Measurements from ENCODE around the gene FBXW8.

DNA sequence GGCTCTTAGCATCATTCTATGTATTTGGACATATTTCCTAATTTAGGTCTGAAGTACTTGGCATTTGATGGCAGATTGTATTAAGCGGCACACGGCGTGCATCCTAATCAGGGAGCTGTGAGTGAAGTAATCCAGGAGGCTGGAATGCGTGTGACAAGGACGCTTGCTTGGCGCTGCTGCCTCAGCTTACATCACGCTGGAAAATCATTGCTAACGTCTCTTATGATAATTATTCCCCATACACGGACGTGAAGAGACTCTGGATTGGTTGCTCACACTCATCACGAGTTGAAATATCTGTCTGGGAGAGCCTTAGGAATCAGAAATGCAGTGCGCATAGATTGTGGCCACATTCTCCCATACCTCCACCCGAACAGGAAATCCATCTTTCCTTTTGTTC, 85.3 kb downstream of the FBXW8 start:
- TF ChIP-seq, protein P1, sequence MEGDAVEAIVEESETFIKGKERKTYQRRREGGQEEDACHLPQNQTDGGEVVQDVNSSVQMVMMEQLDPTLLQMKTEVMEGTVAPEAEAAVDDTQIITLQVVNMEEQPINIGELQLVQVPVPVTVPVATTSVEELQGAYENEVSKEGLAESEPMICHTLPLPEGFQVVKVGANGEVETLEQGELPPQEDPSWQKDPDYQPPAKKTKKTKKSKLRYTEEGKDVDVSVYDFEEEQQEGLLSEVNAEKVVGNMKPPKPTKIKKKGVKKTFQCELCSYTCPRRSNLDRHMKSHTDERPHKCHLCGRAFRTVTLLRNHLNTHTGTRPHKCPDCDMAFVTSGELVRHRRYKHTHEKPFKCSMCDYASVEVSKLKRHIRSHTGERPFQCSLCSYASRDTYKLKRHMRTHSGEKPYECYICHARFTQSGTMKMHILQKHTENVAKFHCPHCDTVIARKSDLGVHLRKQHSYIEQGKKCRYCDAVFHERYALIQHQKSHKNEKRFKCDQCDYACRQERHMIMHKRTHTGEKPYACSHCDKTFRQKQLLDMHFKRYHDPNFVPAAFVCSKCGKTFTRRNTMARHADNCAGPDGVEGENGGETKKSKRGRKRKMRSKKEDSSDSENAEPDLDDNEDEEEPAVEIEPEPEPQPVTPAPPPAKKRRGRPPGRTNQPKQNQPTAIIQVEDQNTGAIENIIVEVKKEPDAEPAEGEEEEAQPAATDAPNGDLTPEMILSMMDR (IDR thresholded peaks at IDR 0.05 in 4 of 5, conservative IDR thresholded peaks at IDR 0.05 in 1 of 5), result no peak
- no peak for TF ChIP-seq POLR2A (IDR thresholded peaks at IDR 0.05)
